MM.1S (cell line): ENCODE results near the gene MTFR1L.

Source experiments
- DNase-seq: peaks from one replicate; pipeline ENCODE4 v3.0.0-alpha.2; 2015
- H2AFZ ChIP-seq: fragments of 300-600 bp; sonication (generic); 2 replicates; pipeline ENCODE4 v1.6.0; 2016; ENCODE audit warnings: antibody characterized with exemption, low read length
- H3F3A ChIP-seq: fragments of 300-600 bp; sonication (generic); 2 replicates; pipeline ENCODE4 v1.6.1; 2016; ENCODE audit warnings: mild to moderate bottlenecking, antibody characterized with exemption, low read length, moderate library complexity, mixed read lengths; ENCODE audit not compliant: insufficient read depth
- H3K27ac ChIP-seq: fragments of 300-600 bp; sonication (generic); 2 replicates; pipeline ENCODE4 v1.5.1; 2016; ENCODE audit warnings: mild to moderate bottlenecking, low read length
- H3K27me3 ChIP-seq: fragments of 300-600 bp; sonication (generic); replicated peaks from 2 replicates; pipeline ENCODE4 v1.6.0; 2016; ENCODE audit warnings: low read length; ENCODE audit not compliant: insufficient read depth
- H3K36me3 ChIP-seq: fragments of 300-600 bp; sonication (generic); replicated peaks from 2 replicates; pipeline ENCODE4 v1.6.1; 2016; ENCODE audit warnings: mild to moderate bottlenecking, low read length, mixed read lengths; ENCODE audit not compliant: insufficient read depth
- H3K4me1 ChIP-seq: fragments of 300-600 bp; sonication (generic); 2 replicates; pipeline ENCODE4 v1.6.1; 2016; ENCODE audit warnings: low read length, mixed read lengths
- H3K4me2 ChIP-seq: fragments of 300-600 bp; sonication (generic); 2 replicates; pipeline ENCODE4 v1.6.0; 2016; ENCODE audit warnings: low read depth, low read length
- H3K4me3 ChIP-seq: fragments of 300-600 bp; sonication (generic); 2 replicates; pipeline ENCODE4 v1.5.1; 2016; ENCODE audit warnings: low read length, mixed read lengths
- H3K79me2 ChIP-seq: fragments of 300-600 bp; sonication (generic); 2 replicates; pipeline ENCODE4 v1.6.1; 2016; ENCODE audit warnings: mixed run types, low read length, mixed read lengths
- H3K9ac ChIP-seq: fragments of 300-600 bp; sonication (generic); 2 replicates; pipeline ENCODE4 v1.6.1; 2016; ENCODE audit warnings: low read length, mixed read lengths
- H3K9me2 ChIP-seq: fragments of 300-600 bp; sonication (generic); replicated peaks from 2 replicates; pipeline ENCODE4 v1.6.1; 2016; ENCODE audit warnings: mild to moderate bottlenecking, low read length, mixed read lengths; ENCODE audit not compliant: insufficient read depth
- H3K9me3 ChIP-seq: fragments of 300-600 bp; sonication (generic); replicated peaks from 2 replicates; pipeline ENCODE4 v1.6.1; 2016; ENCODE audit warnings: mild to moderate bottlenecking, low read length, mixed read lengths; ENCODE audit not compliant: insufficient read depth
- H4K20me1 ChIP-seq: fragments of 300-600 bp; sonication (generic); 2 replicates; pipeline ENCODE4 v1.6.1; 2016; ENCODE audit warnings: mild to moderate bottlenecking, low read length, moderate library complexity, mixed read lengths; ENCODE audit not compliant: insufficient read depth
- CTCF ChIP-seq: fragments of 300-600 bp; sonication (generic); IDR thresholded peaks from 2 replicates; pipeline ENCODE4 v1.5.1; 2016; ENCODE audit warnings: antibody characterized with exemption, low read length, mixed read lengths
- EZH2 ChIP-seq: fragments of 300-600 bp; sonication (generic); optimal IDR thresholded peaks from 2 replicates; pipeline ENCODE3; 2017; ENCODE audit warnings: low read depth, mild to moderate bottlenecking, antibody characterized with exemption, low read length, mixed read lengths
- EZH2phosphoT487 ChIP-seq: fragments of 300-600 bp; sonication (generic); IDR thresholded peaks from 2 replicates; pipeline ENCODE4 v1.6.1; 2018; ENCODE audit warnings: antibody characterized with exemption, low read length

MTFR1L gene

GRCh38 chr1:25795946-25796810, 23.6 kb upstream of the MTFR1L start:
- Histone ChIP-seq H3K9me2 (no peaks in the 10 kb centered on the region), H3K9me3 (no peaks in the 10 kb centered on the region), H2AFZ (0 out of 2 replicates have a peak overlapping the region, but pooled peaks have one; percentile 46), H3K9ac (no peak overlapping the region), H4K20me1 (no peaks in the 10 kb centered on the region), H3K79me2 (no peaks in the 10 kb centered on the region), H3F3A (no peaks in the 10 kb centered on the region), H3K4me2 (peak overlapping the region; percentile 9; the same call in 1 of the 2 replicates), H3K27me3 (no peaks in the 10 kb centered on the region), H3K36me3 (no peaks in the 10 kb centered on the region), H3K4me3 (no peak overlapping the region), H3K27ac (no peak overlapping the region), H3K4me1 (peaks cover 6% of the 10 kb centered on the region)
- TF ChIP-seq CTCF (no peak), EZH2 (no peak), EZH2phosphoT487 (no peak)
- no peak for DNase-seq

- no peak overlapping the region for H3K27ac ChIP-seq
- peak overlapping the region; percentile 9; the same call in 1 of the 2 replicates for H3K4me2 ChIP-seq
- H3F3A ChIP-seq = no peaks in the 10 kb centered on the region
- no peak overlapping the region for H3K4me3 ChIP-seq
- TF ChIP-seq EZH2 = no peak
- TF ChIP-seq CTCF = peak; percentile 76
- no peaks in the 10 kb centered on the region for H3K27me3 ChIP-seq
- no peaks in the 10 kb centered on the region for H4K20me1 ChIP-seq
- no peak overlapping the region for H3K9ac ChIP-seq
- no peaks in the 10 kb centered on the region for H3K36me3 ChIP-seq
- peaks cover 6% of the 10 kb centered on the region for H3K4me1 ChIP-seq
- 0 out of 2 replicates have a peak overlapping the region, but pooled peaks have one; percentile 46 for H2AFZ ChIP-seq
- H3K9me2 ChIP-seq = no peaks in the 10 kb centered on the region
- DNase-seq = peak; percentile 61
- no peaks in the 10 kb centered on the region for H3K9me3 ChIP-seq
- H3K79me2 ChIP-seq = no peaks in the 10 kb centered on the region
These were observed 22.8 kb upstream of the MTFR1L start for GRCh38 chr1:25796811-25797458.

- peak; percentile 21 for DNase-seq
- no peaks in the 10 kb centered on the region for H3K79me2 ChIP-seq
- H3K4me2 ChIP-seq = no peak overlapping the region
- TF ChIP-seq EZH2 = no peak
- TF ChIP-seq CTCF = peak; percentile 44
- no peak for TF ChIP-seq EZH2phosphoT487
- H3K9ac ChIP-seq = no peak overlapping the region
- no peaks in the 10 kb centered on the region for H3K27me3 ChIP-seq
- no peak overlapping the region for H2AFZ ChIP-seq
- no peaks in the 10 kb centered on the region for H3K9me3 ChIP-seq
- H3K4me3 ChIP-seq = no peak overlapping the region
- no peaks in the 10 kb centered on the region for H3F3A ChIP-seq
- peaks cover 10% of the 10 kb centered on the region for H3K4me1 ChIP-seq
- no peaks in the 10 kb centered on the region for H4K20me1 ChIP-seq
- no peaks in the 10 kb centered on the region for H3K36me3 ChIP-seq
- H3K9me2 ChIP-seq = no peaks in the 10 kb centered on the region
- H3K27ac ChIP-seq = no peak overlapping the region
These were observed 21.8 kb upstream of the MTFR1L start for GRCh38 chr1:25797939-25798338.
